K562 (cell line): ENCODE measurements around the gene COG4. TPM values are rescaled to one million over a fixed set of nuclear protein-coding genes. Genes with fewer than 3 reads are reported as not detected.
A peak's percentile ranks its signal among the peaks of the same experiment; 100 is the strongest.

Experiments used
- ARHGAP35 ChIP-seq: fragments of 450-650 bp; IDR thresholded peaks from 2 replicates; pipeline ENCODE4 v1.6.1; 2018; ENCODE audit not compliant: partially characterized antibody
- CAMTA2 ChIP-seq: fragments of 250-450 bp; sonication (Bioruptor Pico); conservative IDR thresholded peaks from 2 replicates; pipeline ENCODE4 v1.5.1; 2022
- CBFA2T2 ChIP-seq: fragments of 450-650 bp; conservative IDR thresholded peaks from 2 replicates; pipeline ENCODE4 v1.6.1; 2017; ENCODE audit warnings: mild to moderate bottlenecking
- COPS2 ChIP-seq: fragments of 450-650 bp; conservative IDR thresholded peaks from 2 replicates; pipeline ENCODE4 v1.6.1; 2016; ENCODE audit warnings: mild to moderate bottlenecking, moderate library complexity
- CREB3 ChIP-seq: fragments of 450-650 bp; conservative IDR thresholded peaks from 2 replicates; pipeline ENCODE4 v1.6.1; 2016; ENCODE audit warnings: missing genetic modification characterization, low read depth, mild to moderate bottlenecking, missing compliant biosample characterization, moderate library complexity
- ETV6 ChIP-seq, 3 experiments: fragments of 150-350 bp in 1 of 3; sonication (generic) in 1 of 3; formaldehyde crosslinking in 1 of 3; IDR thresholded peaks; 2 replicates each; pipeline versions ENCODE4 v1.6.1 to v1.8.0; 2014 to 2022; ENCODE audit warnings: borderline replicate concordance in 2 of 3, low read depth in 2 of 3, antibody characterized with exemption in 1 of 3, low read length in 1 of 3, mild to moderate bottlenecking in 1 of 3, missing genetic modification reagents in 1 of 3
- IRF2 ChIP-seq: sonication (generic); formaldehyde crosslinking; IDR thresholded peaks from 2 replicates; pipeline ENCODE4 v1.8.1; 2022; ENCODE audit warnings: mild to moderate bottlenecking, missing genetic modification reagents
- JUNB ChIP-seq: fragments of 450-650 bp; formaldehyde crosslinking; conservative IDR thresholded peaks from 2 replicates; pipeline ENCODE4 v1.4.0; 2020; ENCODE audit warnings: mild to moderate bottlenecking
- MEF2A ChIP-seq: IDR thresholded peaks from 2 replicates; pipeline ENCODE4 v1.6.1; 2011; ENCODE audit warnings: low read depth, mild to moderate bottlenecking, low read length, moderate library complexity; ENCODE audit not compliant: control insufficient read depth
- MEIS2 ChIP-seq: fragments of 450-650 bp; IDR thresholded peaks from 2 replicates; pipeline ENCODE4 v1.6.1; 2014; ENCODE audit warnings: mild to moderate bottlenecking; ENCODE audit not compliant: partially characterized antibody
- NUFIP1 ChIP-seq: fragments of 450-650 bp; IDR thresholded peaks from 2 replicates; pipeline ENCODE4 v1.6.1; 2018; ENCODE audit not compliant: partially characterized antibody
- PHF8 ChIP-seq: fragments of 200-600 bp; sonication (generic); IDR thresholded peaks from 2 replicates; pipeline ENCODE4 v1.6.1; 2012; ENCODE audit warnings: mixed run types, mild to moderate bottlenecking, inconsistent platforms, low read length, moderate library complexity, borderline replicate concordance
- POLR2H ChIP-seq: IDR thresholded peaks from 2 replicates; pipeline ENCODE4 v1.6.1; 2016; ENCODE audit warnings: missing genetic modification characterization, low read depth, mild to moderate bottlenecking, control low read depth, missing compliant biosample characterization, moderate library complexity
- PRPF4 ChIP-seq: fragments of 200-400 bp; formaldehyde crosslinking; IDR thresholded peaks from one replicate; pipeline ENCODE4 v1.6.1; 2017; ENCODE audit warnings: low read length, low read depth, mild to moderate bottlenecking; ENCODE audit not compliant: insufficient read depth, poor library complexity, severe bottlenecking
- RCOR1 ChIP-seq, 2 experiments: IDR thresholded peaks; 2 replicates each; pipeline ENCODE4 v1.6.1; 2012; ENCODE audit warnings: low read depth in 2 of 2, low read length in 2 of 2, borderline replicate concordance in 1 of 2, improper control_type of control experiment in 1 of 2
- SMARCC2 ChIP-seq: fragments of 450-650 bp; IDR thresholded peaks from 2 replicates; pipeline ENCODE4 v1.6.1; 2017; ENCODE audit warnings: antibody characterized with exemption, moderate library complexity, mild to moderate bottlenecking, low read depth
- SOX6 ChIP-seq: fragments of 450-650 bp; IDR thresholded peaks from 2 replicates; pipeline ENCODE4 v1.6.1; 2014; ENCODE audit warnings: mild to moderate bottlenecking
- TEAD1 ChIP-seq, 2 experiments: fragments of 450-650 bp in 1 of 2; sonication (generic) in 1 of 2; formaldehyde crosslinking; IDR thresholded peaks; 2 replicates each; pipeline versions ENCODE4 v1.4.0 to v1.8.0; 2020 to 2022; ENCODE audit warnings: mild to moderate bottlenecking in 2 of 2, missing genetic modification reagents in 1 of 2
- TEAD2 ChIP-seq: fragments of 450-650 bp; IDR thresholded peaks from 2 replicates; pipeline ENCODE4 v1.6.1; 2016; ENCODE audit warnings: missing genetic modification characterization, control low read depth, missing compliant biosample characterization
- TFAM ChIP-seq: fragments of 250-450 bp; sonication (Bioruptor Pico); conservative IDR thresholded peaks from 2 replicates; pipeline ENCODE4 v1.5.0; 2021; ENCODE audit warnings: mild to moderate bottlenecking, moderate library complexity
- U2AF1 ChIP-seq: fragments of 200-400 bp; formaldehyde crosslinking; optimal IDR thresholded peaks from 2 replicates; pipeline ENCODE3; 2017; ENCODE audit warnings: mild to moderate bottlenecking, low read depth, low read length, moderate library complexity
- ZNF143 ChIP-seq: sonication (generic); formaldehyde crosslinking; IDR thresholded peaks from 2 replicates; pipeline ENCODE4 v1.9.0; 2022; ENCODE audit warnings: mild to moderate bottlenecking, missing genetic modification reagents
- ZNF232 ChIP-seq: sonication (generic); formaldehyde crosslinking; IDR thresholded peaks from 2 replicates; pipeline ENCODE4 v1.8.0; 2022; ENCODE audit warnings: mild to moderate bottlenecking, missing genetic modification reagents
- ZNF3 ChIP-seq: fragments of 250-450 bp; sonication (Bioruptor Pico); IDR thresholded peaks from 2 replicates; pipeline ENCODE4 v1.5.0; 2021; ENCODE audit warnings: mild to moderate bottlenecking, moderate library complexity
- ZNF444 ChIP-seq: fragments of 250-450 bp; sonication (Bioruptor Pico); IDR thresholded peaks from 2 replicates; pipeline ENCODE4 v1.4.0; 2020; ENCODE audit warnings: mild to moderate bottlenecking, moderate library complexity
- polyA plus RNA-seq, 8 experiments: library from polyadenylated mRNA; depleted of rRNA in 4 of 8; stranded (reverse) in 5 of 8; unstranded in 3 of 8; fragments of >200 nt; fragmentation: Nextera tagmentation in 2 of 8; fragmentation: Illumina TruSeq in 1 of 8; extraction: Ambion mirVana in 2 of 8; extraction: Trizol in 1 of 8; gene quantifications; 2 replicates each; pipeline versions ENCODE4 v1.2.1 to v1.2.3, GENCODE V29; 2011 to 2014; ENCODE audit warnings: inconsistent platforms in 1 of 8, missing spikeins in 1 of 8
- total RNA-seq, 7 experiments: library from RNA; depleted of rRNA in 6 of 7; stranded (reverse); fragments of >200 nt in 6 of 7; fragmentation: Illumina TruSeq in 2 of 7; extraction: Trizol in 2 of 7; gene quantifications; 2 replicates each; pipeline versions ENCODE4 v1.2.1 to v1.2.3, GENCODE V29; 2011 to 2021; ENCODE audit warnings: low replicate concordance in 1 of 7
- TF ChIP-seq, protein P1 (sequence below): sonication (generic); formaldehyde crosslinking; IDR thresholded peaks from 2 replicates; pipeline ENCODE4 v1.8.0; 2022; ENCODE audit warnings: mild to moderate bottlenecking, missing genetic modification reagents, borderline replicate concordance

Gene COG4
- total and polyA plus RNA-seq, 9 of the 15 experiments (the other 6 are each of a cell fraction or from before 2014, with no cell fraction given), result 13.7 to 73.9 (median 44.2) TPM

DNA sequence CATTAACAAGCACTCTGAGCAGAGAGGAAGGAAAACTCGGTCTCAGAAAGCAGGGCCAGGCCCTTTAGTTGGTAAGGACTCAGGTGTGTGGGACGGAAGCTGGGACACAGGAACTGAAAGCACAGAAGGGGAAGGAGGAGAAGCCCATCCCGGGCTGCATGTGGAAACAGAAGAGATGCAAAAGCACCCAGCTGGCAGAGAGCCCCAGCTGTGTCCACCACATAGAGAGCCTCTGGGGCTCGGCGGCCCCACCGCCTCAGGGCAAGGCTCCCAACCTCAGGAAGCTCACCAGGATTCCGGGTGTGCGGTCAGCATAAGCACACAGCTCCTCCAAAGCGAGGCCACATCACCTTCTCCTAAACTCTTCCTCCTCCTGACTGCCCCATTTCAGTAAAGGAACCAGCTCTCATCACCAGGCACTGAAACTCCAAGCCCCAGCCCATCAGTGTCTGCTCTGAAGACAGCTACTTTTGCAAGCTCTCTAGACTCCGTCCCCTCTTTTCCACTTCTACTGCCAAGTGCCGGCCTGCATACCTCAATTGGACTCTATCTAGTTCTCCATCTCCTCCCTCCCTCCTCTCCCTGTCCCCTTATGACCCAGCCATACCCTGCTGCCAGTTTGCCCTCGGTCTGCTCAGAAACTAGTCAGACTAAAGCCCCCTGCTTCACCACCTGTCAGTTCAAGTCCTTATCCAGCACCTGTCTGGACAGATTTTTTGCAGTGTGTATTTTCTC is 90.5 kb downstream of the COG4 start (continued):
- TF ChIP-seq CBFA2T2 (no peak), JUNB (CRISPR knock-in tag) (no peak), POLR2H (tag) (no peak), TEAD1 (CRISPR knock-in tag; IDR thresholded peaks at IDR 0.05) (no peak; a peak in 1 of 4 replicates), ZNF232 (no peak), TEAD2 (tag) (no peak), CREB3 (tag) (peak; percentile 65; the same call in 1 of the 2 replicates), IRF2 (CRISPR knock-in tag) (no peak), PHF8 (peak; percentile 19; the same call in 1 of the 2 replicates), MEF2A (no peak), PRPF4 (no peak), ZNF444 (no peak), NUFIP1 (no peak), ZNF3 (no peak), MEIS2 (no peak), CAMTA2 (CRISPR knock-in tag) (no peak; the same call in 1 of the 2 replicates), RCOR1 (IDR thresholded peaks at IDR 0.05; ENCODE audit: borderline replicate concordance in 1 of 2, low read depth in 2 of 2, low read length in 2 of 2) (no peak), TFAM (CRISPR knock-in tag) (no peak), ETV6 (IDR thresholded peaks at IDR 0.05; ENCODE audit: borderline replicate concordance in 1 of 2, low read depth in 2 of 2, low read length in 1 of 2) (no peak), ETV6 (CRISPR knock-in tag; IDR thresholded peaks at IDR 0.05; ENCODE audit: borderline replicate concordance) (no peak), COPS2 (no peak), SMARCC2 (no peak), ARHGAP35 (no peak), ZNF143 (CRISPR knock-in tag) (0 out of 2 replicates have a peak, but pooled peaks have one; percentile 25), SOX6 (no peak), U2AF1 (no peak)
- TF ChIP-seq, protein P1, sequence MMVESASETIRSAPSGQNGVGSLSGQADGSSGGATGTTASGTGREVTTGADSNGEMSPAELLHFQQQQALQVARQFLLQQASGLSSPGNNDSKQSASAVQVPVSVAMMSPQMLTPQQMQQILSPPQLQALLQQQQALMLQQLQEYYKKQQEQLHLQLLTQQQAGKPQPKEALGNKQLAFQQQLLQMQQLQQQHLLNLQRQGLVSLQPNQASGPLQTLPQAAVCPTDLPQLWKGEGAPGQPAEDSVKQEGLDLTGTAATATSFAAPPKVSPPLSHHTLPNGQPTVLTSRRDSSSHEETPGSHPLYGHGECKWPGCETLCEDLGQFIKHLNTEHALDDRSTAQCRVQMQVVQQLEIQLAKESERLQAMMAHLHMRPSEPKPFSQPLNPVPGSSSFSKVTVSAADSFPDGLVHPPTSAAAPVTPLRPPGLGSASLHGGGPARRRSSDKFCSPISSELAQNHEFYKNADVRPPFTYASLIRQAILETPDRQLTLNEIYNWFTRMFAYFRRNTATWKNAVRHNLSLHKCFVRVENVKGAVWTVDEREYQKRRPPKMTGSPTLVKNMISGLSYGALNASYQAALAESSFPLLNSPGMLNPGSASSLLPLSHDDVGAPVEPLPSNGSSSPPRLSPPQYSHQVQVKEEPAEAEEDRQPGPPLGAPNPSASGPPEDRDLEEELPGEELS (CRISPR knock-in tag), result no peak
